HEK293T (cell line): Measurements from ENCODE around the gene POMT1.

Source experiments
- ARNT ChIP-seq: fragments of 450-650 bp; IDR thresholded peaks from 2 replicates; pipeline ENCODE4 v1.6.1; 2017; ENCODE audit warnings: mild to moderate bottlenecking
- BHLHE40 ChIP-seq: fragments of 450-650 bp; IDR thresholded peaks from 2 replicates; pipeline ENCODE4 v1.6.1; 2016; ENCODE audit warnings: mild to moderate bottlenecking, moderate library complexity, borderline replicate concordance
- ELF4 ChIP-seq: fragments of 450-650 bp; IDR thresholded peaks from 2 replicates; pipeline ENCODE4 v1.6.1; 2017; ENCODE audit warnings: antibody characterized with exemption
- FOXA1 ChIP-seq: fragments of 450-650 bp; IDR thresholded peaks from 2 replicates; pipeline ENCODE4 v1.6.1; 2016; ENCODE audit warnings: mild to moderate bottlenecking
- FOXK2 ChIP-seq: fragments of 450-650 bp; IDR thresholded peaks from 2 replicates; pipeline ENCODE4 v1.6.1; 2016; ENCODE audit warnings: mild to moderate bottlenecking
- FOXM1 ChIP-seq: fragments of 450-650 bp; IDR thresholded peaks from 2 replicates; pipeline ENCODE4 v1.6.1; 2017; ENCODE audit warnings: mild to moderate bottlenecking, borderline replicate concordance
- LEF1 ChIP-seq: fragments of 450-650 bp; IDR thresholded peaks from 2 replicates; pipeline ENCODE4 v1.6.1; 2017; ENCODE audit warnings: mild to moderate bottlenecking, borderline replicate concordance
- NFRKB ChIP-seq: fragments of 450-650 bp; IDR thresholded peaks from 2 replicates; pipeline ENCODE4 v1.6.1; 2016; ENCODE audit warnings: mild to moderate bottlenecking, moderate library complexity
- PKNOX1 ChIP-seq: fragments of 450-650 bp; IDR thresholded peaks from 2 replicates; pipeline ENCODE4 v1.6.1; 2016
- SP1 ChIP-seq: fragments of 450-650 bp; IDR thresholded peaks from 2 replicates; pipeline ENCODE4 v1.6.1; 2017
- SUZ12 ChIP-seq: fragments of 450-650 bp; IDR thresholded peaks from 2 replicates; pipeline ENCODE4 v1.6.1; 2016; ENCODE audit warnings: mild to moderate bottlenecking
- ZNF384 ChIP-seq: fragments of 450-650 bp; IDR thresholded peaks from 2 replicates; pipeline ENCODE4 v1.6.1; 2016

DNA sequence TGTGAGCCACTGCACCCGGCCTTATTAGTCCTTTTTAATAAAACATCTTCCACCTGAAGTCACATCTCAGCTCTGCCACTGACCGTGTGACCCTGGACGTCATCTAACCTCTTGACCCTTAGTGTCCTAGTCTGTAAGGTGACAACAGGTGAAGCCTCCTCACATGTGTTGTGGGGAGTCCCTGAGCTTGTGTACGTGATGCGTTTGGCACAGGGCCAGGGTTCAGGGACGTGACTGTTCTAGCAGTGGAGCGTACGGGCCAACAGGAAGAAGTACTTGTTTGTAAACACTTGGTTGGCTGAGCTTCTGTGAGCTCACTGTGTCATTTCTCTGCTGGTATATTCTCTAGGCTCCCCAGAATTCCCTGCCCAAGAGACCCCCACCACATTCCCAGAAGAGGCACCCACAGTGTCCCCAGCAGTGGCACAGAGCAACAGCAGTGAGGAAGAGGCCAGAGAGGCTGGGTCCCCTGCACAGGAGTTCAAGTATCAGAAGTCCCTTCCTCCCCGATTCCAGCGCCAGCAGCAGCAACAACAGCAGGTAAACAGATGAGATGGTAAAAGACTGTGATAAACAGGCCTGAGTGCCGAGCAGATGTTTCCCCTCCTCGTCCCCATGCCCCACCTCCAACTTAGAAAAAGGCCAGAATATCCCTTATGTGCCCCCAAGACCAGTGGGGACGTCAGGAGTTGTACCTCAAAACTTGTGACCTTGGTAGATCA lies 35.3 kb upstream of the POMT1 start:
- no peak for TF ChIP-seq LEF1
- no peak for TF ChIP-seq SUZ12
- TF ChIP-seq ZNF384: no peak
- TF ChIP-seq BHLHE40: no peak
- TF ChIP-seq ARNT: no peak
- no peak for TF ChIP-seq ELF4
- no peak for TF ChIP-seq SP1
- TF ChIP-seq FOXM1: no peak
- no peak for TF ChIP-seq FOXA1
- TF ChIP-seq NFRKB: no peak
- no peak for TF ChIP-seq PKNOX1
- no peak for TF ChIP-seq FOXK2
